Brain pericyte (primary cell): ENCODE measurements around the gene FBXO45.
A peak's percentile ranks its signal among the peaks of the same experiment; 100 is the strongest.
"Not testable (repeated sequence)": the region's sequence is repeated elsewhere in the genome, so short reads cannot be mapped to it uniquely, and the experiment has no call there.

ENCODE experiments used
- DNase-seq: peaks from one replicate; pipeline ENCODE4 v3.0.0-alpha.2; 2012; ENCODE audit warnings: low read depth, low spot score

Gene FBXO45, protein sequence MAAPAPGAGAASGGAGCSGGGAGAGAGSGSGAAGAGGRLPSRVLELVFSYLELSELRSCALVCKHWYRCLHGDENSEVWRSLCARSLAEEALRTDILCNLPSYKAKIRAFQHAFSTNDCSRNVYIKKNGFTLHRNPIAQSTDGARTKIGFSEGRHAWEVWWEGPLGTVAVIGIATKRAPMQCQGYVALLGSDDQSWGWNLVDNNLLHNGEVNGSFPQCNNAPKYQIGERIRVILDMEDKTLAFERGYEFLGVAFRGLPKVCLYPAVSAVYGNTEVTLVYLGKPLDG

DNA sequence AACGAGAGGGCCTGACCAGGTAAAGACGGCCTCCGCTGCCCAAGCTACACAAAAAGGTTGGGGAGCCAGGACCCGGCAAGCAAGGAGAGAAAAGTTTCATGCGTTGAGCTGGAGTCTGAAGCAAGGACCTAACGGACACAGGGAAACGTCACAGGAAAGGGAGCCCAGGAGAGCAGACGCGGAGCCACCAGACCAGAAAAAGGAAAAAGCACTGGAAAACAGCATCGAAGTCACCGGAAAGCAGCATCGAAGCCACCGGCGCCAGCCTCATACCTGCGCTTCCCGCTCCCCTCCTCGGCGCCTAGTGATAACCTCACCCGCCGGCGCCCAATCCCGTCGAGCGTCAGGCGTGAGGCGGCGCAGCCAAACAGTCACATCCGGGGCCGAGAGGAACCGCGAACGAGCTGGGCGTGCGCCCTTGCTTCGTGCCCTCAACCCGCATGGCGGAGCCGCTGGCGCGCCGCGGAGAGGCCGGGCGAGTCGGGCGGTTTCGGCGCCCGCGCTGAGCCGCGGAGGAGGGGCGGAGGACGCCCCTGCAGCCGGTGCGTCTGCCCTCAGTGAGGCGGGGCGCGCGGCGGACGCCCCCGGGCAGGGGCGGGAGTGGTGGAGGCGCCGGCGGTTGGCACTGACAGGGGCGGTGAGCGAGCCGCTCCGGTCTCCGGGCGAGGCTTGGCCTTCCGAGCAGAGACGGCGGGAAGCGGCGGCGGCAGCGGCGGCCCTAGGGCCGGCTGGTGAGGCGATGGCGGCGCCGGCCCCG lies at the start of gene FBXO45, which contains the start of gene WDR53:
TSS of gene FBXO45 (plus strand) at position 415 of the 757 bp plus-strand sequence. CDS start at position 740, 325 bp downstream.
TSS of gene WDR53 (minus strand) at position 309 of the 757 bp plus-strand sequence. CDS start 7,079 bp downstream, outside the sequence.
- peak; percentile 85 for DNase-seq

DNA sequence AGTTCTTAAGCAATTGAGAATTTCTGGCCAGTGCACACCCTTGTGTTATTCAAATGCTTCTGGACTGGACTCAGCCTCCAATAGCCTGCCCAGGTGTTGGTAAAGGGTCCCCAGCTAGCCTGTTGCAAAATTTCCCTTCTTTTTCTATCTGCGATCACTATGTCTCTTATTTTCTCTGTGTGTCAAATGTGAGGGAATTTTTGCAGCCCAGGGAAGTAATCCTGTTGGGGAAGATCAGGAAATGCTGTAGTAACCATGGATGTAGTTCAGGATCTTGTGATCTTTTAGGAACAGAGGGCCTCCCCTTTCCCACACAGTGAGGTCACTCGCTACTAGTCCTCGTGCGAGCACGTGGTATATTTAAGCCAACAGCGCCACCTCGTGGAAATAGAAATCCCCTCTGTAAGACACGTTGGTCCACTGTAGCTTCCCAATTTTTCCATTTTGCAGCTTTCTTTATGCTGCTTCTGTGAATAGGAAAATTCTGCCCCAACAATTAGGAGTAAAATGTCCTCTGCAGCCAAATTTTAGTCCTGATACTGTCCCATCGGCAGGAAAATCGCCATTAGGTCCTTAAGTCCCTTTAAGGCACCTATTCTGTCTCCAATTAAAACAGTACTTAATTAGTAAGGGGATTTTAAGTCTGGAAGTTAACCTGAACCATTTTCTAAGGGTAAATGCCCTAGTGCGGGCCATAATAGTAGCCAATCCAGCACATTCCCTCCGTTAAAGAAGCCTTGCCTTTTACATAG lies 49.3 kb upstream of the FBXO45 start:
- DNase-seq, result no peak

DNA sequence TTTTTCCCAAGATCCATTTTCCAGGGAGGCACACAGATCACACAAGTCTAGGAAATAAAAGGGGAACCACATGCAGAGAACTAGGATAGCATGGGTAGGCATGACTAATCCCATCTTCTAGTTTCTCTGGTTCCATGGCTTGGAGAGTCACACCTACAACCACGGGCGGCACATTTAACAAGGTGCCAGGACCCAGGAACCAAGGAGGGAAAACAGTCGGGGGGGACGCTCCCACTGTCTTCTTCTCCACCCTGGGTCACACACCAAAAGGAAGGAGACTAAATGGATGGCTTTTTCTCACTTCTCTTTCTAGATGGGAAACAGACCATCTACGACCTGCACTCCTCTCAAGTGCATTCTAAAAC lies 48.8 kb upstream of the FBXO45 start:
- DNase-seq, result no peak

DNA sequence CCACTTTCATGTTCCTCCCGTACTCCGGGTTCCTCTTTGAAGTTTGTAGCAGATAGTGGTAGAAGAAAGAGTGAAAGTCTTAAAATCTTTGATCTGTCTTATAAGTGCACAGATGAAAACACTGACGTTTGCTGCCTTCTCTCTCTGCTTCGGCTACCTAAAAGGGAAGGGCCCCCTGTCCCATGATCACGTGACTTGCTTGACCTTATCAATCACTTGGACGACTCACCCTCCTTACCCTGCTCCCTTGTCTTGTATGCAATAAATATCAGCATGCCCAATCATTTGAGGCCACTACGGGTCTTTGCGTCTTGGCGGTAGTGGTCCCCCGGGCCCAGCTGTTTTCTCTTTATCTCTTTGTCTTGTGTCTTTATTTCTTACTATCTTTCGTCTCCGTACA lies 47.2 kb upstream of the FBXO45 start:
- not testable (repeated sequence) for DNase-seq

DNA sequence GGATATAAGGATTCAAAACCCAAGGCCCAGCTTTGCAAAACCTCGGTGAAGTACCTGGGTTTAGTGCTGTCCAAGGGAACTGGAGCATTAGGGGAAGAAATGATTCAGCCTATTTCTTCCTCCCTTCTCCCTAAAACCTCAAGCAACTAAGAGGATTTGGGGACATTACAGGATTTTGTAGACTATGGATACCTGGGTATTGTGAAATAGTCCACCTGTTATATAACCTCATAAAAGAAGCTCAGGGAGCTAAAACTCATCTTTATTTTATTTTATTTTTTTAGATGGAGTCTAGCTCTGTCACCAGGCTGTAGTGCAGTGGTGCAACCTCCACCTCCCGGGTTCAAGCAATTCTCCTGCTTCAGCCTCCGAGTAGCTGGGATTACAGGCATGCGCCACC lies 44.6 kb upstream of the FBXO45 start:
- DNase-seq, result no peak

DNA sequence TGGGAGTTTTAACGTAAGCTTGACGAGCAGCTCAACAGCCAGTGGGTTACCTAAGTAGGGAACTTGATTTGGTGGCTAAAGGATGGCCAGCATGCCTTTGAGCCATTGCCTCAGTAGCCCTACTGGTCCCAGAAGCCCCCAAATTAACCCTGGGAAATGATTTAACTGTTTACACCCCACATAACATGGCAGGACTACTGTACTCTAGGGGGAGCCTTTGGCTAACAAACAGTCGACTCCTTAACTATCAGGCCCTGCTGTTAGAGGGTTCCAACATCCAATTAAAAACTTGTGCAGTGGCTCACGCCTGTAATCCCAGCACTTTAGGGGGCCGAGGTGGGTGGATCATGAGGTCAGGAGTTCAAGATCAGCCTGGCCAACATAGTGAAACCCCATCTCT lies 43.9 kb upstream of the FBXO45 start:
- DNase-seq, result no peak

DNA sequence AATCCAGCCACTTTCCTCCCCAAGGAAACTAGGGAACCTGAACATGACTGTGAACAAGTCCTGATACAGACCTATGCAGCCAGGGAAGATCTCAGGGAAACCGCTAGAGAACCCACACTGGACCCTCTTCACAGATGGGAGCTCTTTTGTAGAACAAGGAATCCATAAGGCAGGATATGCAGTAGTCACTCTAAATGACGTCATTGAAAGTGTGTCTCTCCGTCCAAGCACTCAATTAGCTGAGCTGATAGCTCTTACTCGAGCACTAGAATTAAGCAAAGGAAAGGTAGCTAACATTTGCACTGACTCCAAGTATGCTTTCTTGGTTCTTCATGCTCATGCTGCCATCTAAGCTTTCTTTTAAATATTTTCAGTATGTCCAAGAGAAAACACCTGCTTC lies 43.3 kb upstream of the FBXO45 start:
- DNase-seq, result no peak

DNA sequence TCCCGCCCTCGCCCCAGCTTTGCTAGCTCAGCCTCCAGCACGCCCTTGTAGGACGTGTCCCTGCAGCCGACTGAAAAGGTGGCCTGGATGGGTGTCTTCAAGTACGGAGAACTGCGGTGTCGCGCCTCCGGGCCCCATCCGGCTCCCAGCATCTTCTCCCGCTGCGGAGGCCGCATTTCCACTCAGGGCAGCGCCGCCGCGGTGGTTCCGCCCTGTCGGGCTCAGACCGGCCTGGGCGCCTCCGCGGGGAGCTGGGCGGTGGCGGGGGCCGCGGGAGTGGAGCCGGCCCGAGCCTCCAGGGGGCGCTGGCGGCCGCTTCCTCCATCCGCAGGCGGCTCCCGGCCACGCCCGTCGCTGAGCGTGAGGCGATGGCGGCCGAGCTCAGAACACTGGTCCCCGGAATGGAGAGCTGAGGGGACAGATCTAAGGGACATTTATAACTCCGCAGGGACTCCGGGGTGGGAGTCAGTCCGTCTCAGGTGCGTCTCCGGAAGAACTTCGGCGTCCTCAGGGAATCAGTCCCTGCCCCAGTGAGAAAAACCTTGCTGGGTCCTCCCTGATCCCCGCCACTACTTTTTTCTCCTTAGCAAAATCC lies 39.7 kb upstream of the FBXO45 start:
- DNase-seq, result no peak

DNA sequence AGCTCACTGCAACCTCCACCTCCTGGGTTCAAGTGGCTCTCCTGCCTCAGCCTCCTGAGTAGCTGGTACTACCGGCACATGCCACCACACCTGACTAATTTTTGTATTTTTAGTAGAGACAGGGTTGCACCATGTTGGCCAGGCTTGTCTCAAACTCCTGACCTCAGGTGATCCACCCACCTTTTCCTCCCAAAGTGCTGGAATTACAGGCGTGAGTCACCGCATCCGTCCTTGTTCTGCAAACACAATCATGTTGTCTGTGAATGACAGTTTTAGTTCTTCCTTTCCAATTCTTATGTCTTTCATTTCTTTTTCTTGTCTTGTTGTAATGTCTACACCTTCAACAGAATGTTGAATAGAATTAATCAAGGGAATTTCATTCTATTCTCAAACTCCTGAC lies 37.0 kb upstream of the FBXO45 start:
- no peak for DNase-seq

DNA sequence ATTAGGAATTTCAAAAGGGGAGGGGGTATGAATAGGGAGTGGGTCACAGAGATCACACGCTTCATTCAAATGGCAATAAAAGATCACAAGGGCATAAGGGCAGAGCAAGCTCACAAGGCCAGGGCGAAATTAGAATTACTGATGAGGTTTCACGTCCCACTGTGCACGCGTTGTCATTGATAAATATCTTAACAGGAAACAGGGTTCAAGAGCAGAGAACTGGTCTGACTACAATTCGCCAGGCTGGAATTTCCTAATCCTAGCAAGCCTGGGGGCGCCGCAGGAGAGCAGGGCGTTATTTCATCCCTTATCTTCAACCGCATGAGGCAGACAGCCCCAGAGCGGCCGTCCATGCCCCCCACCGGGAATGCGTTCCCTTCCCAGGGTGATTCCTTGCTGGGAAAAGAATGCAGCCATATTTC lies 35.2 kb upstream of the FBXO45 start:
- DNase-seq, result no peak

DNA sequence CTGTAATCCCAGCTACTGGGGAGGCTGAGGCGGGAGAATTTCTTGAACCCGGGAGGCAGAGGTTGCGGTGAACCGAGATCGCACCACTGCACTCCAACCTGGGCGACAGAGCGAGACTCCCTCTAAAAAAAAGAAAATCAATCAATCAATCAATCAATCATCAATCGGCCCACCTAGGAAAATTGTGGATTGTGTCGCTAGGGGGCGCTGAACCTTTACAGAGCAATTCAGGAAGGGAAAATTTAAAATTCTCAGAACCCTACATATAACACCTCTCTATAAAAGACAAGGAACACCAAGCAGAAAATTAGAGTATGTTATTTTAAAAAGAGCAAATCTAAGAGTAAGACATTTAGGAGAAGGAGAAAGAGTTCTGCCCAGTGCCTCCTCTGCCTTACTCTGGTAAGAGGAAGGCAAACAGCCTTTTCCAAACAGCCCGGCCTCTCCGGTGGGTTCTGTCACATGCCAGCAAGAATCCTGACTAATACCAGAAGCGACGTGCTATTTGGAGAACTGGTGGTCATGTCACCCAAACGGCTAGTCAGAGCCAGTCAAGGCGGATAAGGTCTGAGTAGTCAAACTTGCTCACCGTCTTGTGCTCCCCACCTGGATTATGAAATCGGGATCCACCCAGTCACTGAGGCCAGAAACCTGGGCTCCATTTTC lies 31.0 kb upstream of the FBXO45 start:
- no peak for DNase-seq

DNA sequence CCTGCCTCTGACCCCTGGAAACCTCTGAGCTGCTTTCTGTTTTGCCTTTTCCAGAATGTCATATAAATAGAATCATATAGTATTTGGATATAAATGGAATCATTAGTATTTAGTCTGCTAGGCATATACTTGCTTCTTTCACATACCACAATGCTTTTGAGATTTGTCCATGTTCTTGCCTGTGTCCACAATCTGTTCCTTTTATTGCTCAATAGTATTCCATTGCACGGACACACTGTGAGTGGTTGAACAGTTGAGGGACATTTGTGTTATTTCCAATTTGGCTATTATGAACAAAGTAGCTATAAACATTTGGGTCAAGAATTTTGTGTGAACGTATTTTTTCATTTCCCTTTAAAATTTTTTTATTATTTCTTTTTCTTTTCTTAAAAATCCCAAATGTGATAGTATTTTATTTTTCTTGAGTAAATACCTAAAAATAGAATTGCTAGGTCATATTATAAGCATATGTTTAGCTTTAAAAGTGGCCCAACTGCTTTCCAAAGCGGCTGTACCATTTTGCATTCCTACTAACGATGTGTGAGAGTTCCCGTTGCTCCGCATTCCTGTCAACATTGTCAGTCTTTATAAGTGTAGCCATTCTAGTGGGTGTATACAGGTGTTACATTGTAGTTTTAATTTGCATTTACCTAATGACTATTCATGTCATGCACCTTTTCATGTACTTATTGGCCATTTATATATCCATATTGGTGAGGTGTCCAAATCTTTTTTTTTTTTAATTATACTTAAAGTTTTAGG lies 26.6 kb upstream of the FBXO45 start:
- no peak for DNase-seq

DNA sequence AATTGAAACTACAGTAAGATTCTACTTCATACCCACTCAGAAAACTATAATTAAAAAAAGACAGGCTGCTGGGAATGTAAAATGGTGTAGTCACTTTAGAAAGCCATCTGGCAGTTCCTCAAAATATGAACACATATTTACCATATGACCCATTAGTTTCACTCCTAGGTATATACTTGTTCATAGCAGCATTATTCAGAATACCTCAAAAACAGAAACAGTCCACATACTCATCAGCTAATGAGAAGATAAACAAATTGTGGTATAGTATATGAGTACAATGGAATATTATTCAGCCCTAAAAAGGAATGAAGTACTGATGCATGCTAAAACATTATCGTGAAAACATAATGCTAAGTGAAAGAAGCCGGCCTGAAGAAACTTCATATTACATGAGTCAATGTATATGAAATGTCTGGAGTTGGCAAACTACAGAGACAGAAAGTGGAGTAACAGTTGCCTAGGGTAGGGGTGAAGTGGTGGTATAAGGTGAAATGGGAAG lies 23.9 kb upstream of the FBXO45 start:
- DNase-seq, result no peak

DNA sequence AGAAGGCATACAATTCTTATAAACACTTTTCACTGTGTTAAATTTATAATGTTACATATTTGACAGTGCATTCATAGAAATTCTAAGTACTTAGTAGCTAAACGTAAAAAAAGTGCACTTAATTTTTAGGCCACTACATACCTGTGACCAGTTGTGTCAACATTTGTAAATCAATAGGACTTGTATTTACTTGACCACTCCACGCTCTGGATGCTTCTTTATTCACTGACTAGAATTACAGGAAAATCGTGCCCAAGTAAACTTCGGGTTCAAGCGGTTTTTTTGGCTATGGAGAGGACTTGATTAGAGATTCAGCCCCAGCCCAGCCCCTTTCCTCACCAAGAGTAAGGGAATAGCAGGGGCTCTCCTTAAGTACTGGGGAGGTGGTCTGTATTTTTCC lies 21.9 kb upstream of the FBXO45 start:
- DNase-seq, result no peak

DNA sequence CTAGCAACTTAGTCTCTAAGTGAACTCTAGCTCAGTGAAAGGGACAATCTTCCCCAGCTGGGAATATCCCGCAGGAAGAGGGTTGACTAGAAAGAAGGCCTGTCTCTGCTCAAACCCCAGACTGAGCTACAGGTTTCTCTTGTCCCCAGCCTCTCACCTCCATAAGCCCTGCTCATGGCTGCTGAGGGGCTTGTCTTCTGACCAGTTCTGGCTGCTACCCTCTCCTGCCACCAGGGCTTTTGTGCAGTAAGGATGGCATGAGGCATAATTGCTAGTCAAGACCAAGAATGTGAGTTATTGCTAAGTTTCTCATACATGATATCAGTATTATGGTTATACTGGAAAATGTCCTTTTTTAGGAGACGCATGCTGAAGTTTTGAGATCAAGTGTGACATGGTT lies 21.4 kb upstream of the FBXO45 start:
- DNase-seq, result no peak

DNA sequence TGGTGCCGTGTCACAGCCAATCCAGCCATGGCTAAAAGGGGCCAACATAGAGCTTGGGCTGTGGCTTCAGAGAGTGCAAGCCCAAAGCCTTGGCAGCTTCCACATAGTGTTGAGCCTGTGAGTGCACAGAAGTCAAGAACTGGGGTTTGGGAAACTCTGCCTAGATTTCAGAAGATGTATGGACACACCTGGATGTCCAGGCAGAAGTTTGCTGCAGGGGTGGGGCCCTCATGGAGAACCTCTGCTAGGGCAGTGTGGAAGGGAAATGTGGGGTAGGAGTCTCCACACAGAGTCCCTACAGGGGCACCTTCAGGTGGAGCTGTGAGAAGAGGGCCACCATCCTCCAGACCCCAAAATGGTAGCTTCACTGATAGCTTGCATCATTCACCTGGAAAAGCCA lies 19.1 kb upstream of the FBXO45 start:
- not testable (repeated sequence) for DNase-seq

DNA sequence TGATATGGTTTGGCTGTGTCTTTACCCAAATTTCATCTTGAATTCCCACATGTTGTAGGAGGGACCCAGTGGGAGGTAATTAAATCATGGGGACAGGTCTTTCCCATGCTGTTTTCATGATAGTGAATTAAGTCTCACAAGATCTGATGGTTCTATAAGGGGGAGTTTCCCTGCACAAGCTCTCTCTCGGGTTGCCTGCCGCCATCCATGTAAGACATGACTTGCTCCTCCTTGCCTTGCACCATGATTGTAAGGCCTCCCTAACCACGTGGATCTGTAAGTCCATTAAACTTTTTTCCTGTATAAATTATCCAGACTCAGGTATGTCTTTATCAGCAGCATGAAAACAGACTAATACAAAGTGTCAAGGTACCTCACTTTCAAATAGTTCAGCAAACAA lies 18.3 kb upstream of the FBXO45 start:
- not testable (repeated sequence) for DNase-seq

DNA sequence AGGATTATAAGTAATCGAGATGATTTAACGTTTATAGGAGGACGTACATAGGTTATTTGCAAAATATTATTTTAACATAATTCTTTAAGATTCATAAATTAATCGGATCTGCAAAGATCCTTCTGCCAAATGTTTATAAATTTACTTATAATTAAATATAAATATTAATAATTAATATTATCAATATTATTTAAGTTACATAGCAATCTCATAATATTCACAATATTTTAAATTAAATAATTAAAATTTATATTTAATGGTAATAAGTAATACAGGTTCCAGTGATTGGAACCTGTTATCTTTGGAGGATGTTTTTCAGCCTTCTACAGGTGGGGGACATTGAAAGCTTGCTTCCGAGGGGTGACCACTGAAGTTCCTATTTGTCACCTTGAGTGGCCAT lies 16.2 kb upstream of the FBXO45 start:
- no peak for DNase-seq

DNA sequence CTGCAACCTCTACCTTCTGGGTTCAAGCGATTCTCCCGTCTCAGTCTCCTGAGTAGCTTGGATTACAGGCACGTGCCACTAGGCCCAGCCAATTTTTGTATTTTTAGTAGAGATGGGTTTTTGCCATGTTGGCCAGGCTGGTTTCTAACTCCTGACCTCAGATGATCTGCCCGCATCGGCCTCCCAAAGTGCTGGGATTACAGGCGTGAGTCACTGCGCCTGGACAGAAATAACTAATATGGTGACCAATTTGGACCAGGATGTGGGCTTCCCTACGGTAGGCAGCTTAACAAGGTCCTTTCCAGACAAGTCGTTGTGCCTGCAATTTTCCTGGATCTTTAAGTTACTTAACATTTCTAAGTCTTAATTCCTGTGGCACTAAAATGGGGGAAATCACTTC lies 14.9 kb upstream of the FBXO45 start:
- no peak for DNase-seq

DNA sequence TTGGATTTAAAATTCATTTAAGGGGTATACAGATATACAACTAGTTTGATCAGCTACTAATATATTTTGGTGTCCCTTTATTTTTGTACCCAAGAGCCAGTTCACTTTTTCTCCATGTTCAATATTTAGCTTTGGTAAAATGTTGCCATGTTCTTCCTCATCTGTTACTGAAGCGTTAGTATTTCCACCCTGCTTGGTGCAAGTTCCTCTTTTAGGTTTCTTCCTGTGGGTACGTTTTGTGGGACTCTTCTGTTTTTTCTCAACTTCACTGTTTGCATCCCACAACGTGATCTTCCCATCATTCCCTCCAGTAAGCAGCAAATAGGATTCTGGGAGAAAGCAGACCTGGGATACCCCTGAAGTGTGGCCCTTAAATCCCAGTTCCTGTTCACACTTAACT lies 14.3 kb upstream of the FBXO45 start:
- no peak for DNase-seq

DNA sequence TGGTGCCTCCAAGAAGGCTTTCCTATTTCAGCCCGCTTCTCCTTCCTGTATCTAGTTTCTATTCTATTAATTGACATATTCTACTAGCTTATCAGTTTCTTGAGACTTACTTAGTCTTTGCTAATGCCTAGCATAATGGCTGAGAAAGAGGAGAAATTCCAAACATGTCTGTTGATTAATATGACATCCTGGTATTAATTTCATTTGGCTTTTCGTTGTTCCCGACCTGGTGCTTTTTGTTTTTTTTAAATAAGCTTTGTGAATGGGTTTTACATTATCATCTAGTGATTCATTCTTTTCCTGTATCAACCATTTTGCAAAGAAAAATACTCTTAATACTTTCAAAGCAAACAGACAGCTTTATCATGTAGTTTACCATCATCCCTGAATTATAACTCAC lies 13.2 kb upstream of the FBXO45 start:
- no peak for DNase-seq
